ENCODE measurements around the gene TMPRSS7. TPM values are rescaled to one million over a fixed set of nuclear protein-coding genes. Genes with fewer than 3 reads are reported as not detected.

TMPRSS7 gene
- total RNA-seq, 1 experiment from 2014 or later = not detected

DNA sequence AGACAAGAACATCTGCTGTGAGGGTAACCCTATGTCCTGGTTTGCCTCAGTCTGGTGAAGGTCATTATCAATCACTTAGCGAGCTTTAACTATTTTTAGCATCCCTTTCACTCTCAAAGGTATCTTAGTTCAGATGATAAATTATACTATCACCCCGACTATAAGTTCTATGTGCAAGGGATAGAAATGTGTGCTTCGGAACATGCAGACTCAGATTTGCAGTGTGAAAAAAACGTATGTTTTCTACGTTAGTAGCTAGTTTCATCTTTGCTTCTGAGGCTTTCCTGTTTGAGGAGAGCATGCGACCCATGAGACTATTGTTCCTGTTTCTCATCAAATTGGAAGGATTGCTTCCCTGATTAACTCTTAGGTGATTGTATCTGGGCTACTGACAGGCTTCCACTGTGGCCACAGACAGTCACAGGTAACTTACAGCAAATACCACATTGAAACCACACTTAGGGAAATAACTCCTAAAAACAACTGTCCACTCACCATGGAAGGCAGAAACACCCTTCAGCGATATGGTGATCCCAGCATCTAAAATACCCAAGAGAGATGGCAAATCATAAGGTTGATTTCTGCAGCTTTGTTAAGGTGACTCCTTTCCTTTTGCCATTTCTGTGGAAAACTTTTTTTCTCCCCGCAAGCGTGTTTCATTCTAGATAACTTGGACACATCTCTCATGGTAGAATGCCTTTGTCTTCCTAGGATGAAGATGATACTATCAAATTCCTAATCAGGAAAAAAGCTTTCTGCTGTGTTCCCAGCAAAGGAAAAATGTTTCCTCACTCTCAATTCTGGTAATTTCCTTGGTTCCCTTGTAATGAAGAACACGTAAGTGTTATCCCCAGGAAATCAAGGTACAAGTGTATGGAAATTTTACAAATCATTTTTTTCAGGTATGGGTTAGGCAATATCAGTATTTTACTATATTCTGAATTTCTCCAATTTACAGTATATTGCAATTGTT, 93.3 kb downstream of the TMPRSS7 start:
- Histone ChIP-seq H3K27me3 (ENCODE audit: control insufficient read depth, insufficient read depth, low read length) (no peaks in the 10 kb centered on the region), H3K4me1 (ENCODE audit: control insufficient read depth, insufficient read depth, low read length) (no peaks in the 10 kb centered on the region; the same call in 1 of the 2 replicates), H3K27ac (ENCODE audit: low read length) (no peak overlapping the region), H3K36me3 (ENCODE audit: control insufficient read depth, insufficient read depth, low read length) (no peaks in the 10 kb centered on the region), H3K4me3 (ENCODE audit: low read depth in 2 of 2, low read length in 2 of 2) (no peak overlapping the region), H3K9me3 (ENCODE audit: control insufficient read depth, insufficient read depth, low read depth, low read length) (no peaks in the 10 kb centered on the region)
- intact Hi-C loops (cut with micrococcal nuclease; ENCODE audit: unreplicated experiment) (no loop called here), in situ Hi-C loops (cut with HindIII; ENCODE audit: low pct_unique_long_range_greater_than_20kb, low sequenced_read_pairs) (no loop called here)
- no peak for DNase-seq (ENCODE audit: low read depth, low spot score)
- CTCF ChIA-PET = no interaction called here
- POLR2A ChIA-PET = no interaction called here
- no peak for ATAC-seq
- TF ChIP-seq TCF7L2 (IDR thresholded peaks at IDR 0.05; ENCODE audit: low read depth, low read length) (no peak), SIN3A (IDR thresholded peaks at IDR 0.05; ENCODE audit: borderline replicate concordance, insufficient read depth, low read depth, low read length) (no peak), POLR2AphosphoS5 (IDR thresholded peaks at IDR 0.05; ENCODE audit: low read depth, low read length) (no peak)
- TF ChIP-seq, protein P1, sequence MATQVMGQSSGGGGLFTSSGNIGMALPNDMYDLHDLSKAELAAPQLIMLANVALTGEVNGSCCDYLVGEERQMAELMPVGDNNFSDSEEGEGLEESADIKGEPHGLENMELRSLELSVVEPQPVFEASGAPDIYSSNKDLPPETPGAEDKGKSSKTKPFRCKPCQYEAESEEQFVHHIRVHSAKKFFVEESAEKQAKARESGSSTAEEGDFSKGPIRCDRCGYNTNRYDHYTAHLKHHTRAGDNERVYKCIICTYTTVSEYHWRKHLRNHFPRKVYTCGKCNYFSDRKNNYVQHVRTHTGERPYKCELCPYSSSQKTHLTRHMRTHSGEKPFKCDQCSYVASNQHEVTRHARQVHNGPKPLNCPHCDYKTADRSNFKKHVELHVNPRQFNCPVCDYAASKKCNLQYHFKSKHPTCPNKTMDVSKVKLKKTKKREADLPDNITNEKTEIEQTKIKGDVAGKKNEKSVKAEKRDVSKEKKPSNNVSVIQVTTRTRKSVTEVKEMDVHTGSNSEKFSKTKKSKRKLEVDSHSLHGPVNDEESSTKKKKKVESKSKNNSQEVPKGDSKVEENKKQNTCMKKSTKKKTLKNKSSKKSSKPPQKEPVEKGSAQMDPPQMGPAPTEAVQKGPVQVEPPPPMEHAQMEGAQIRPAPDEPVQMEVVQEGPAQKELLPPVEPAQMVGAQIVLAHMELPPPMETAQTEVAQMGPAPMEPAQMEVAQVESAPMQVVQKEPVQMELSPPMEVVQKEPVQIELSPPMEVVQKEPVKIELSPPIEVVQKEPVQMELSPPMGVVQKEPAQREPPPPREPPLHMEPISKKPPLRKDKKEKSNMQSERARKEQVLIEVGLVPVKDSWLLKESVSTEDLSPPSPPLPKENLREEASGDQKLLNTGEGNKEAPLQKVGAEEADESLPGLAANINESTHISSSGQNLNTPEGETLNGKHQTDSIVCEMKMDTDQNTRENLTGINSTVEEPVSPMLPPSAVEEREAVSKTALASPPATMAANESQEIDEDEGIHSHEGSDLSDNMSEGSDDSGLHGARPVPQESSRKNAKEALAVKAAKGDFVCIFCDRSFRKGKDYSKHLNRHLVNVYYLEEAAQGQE (IDR thresholded peaks at IDR 0.05; ENCODE audit: insufficient read depth in 1 of 2, low read depth in 2 of 2, low read length in 1 of 2) = no peak
- TF ChIP-seq, protein P2, sequence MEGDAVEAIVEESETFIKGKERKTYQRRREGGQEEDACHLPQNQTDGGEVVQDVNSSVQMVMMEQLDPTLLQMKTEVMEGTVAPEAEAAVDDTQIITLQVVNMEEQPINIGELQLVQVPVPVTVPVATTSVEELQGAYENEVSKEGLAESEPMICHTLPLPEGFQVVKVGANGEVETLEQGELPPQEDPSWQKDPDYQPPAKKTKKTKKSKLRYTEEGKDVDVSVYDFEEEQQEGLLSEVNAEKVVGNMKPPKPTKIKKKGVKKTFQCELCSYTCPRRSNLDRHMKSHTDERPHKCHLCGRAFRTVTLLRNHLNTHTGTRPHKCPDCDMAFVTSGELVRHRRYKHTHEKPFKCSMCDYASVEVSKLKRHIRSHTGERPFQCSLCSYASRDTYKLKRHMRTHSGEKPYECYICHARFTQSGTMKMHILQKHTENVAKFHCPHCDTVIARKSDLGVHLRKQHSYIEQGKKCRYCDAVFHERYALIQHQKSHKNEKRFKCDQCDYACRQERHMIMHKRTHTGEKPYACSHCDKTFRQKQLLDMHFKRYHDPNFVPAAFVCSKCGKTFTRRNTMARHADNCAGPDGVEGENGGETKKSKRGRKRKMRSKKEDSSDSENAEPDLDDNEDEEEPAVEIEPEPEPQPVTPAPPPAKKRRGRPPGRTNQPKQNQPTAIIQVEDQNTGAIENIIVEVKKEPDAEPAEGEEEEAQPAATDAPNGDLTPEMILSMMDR (IDR thresholded peaks at IDR 0.05) = no peak
- no TSS peak for BruUV-seq (replicated peaks)

DNA sequence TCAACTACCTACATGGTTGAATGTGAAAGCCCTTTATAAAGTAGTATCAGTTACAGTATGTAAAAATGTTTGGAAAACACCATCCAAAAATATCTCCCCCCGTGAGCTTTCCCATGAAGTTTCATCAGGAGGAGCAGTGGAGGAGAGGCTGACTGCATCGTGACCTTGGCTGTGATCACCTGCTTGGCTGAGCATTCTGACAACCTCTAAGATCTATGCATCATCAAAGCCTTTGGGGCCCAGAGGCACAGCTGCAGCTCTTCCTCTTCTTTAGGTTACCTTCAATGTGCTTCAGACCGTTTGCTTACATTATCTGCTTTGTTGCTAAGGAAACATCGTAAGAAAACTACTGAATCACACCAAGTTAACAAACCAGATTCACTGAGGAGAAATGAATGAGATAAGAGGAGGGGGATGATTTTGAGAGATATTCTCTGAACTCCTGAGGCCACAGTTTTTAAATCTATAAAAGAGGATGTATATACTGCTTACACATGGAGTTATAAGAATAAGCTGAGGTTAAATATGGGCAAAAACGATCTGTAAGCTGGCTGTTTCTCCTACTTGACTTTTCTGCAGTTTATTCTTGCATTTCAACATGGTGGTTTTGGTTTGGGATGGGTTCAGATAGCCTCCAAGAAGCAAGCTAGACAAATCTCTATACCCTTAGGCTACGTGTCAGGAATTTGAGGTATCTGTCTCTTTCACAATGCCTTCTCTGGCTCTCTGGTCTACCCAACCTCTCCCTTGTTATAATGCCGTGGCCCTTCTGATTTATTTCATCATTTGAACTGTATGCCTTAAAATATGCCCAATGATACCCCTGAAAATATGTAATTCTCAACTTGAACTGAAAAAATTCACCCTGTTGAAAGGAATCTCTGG, 94.5 kb downstream of the TMPRSS7 start:
- H3K27me3 ChIP-seq (ENCODE audit: control insufficient read depth, insufficient read depth, low read length) = no peaks in the 10 kb centered on the region
- POLR2A ChIA-PET = no interaction called here
- no peaks in the 10 kb centered on the region; the same call in 1 of the 2 replicates for H3K4me1 ChIP-seq (ENCODE audit: control insufficient read depth, insufficient read depth, low read length)
- ATAC-seq = no peak
- no peaks in the 10 kb centered on the region for H3K36me3 ChIP-seq (ENCODE audit: control insufficient read depth, insufficient read depth, low read length)
- DNase-seq (ENCODE audit: low read depth, low spot score) = no peak
- no peak overlapping the region for H3K27ac ChIP-seq (ENCODE audit: low read length)
- no peaks in the 10 kb centered on the region for H3K9me3 ChIP-seq (ENCODE audit: control insufficient read depth, insufficient read depth, low read depth, low read length)
- in situ Hi-C loops (cut with HindIII; ENCODE audit: low pct_unique_long_range_greater_than_20kb, low sequenced_read_pairs) (no loop called here), intact Hi-C loops (cut with micrococcal nuclease; ENCODE audit: unreplicated experiment) (no loop called here)
- no TSS peak for BruUV-seq (replicated peaks)
- no peak for TF ChIP-seq TCF7L2 (IDR thresholded peaks at IDR 0.05; ENCODE audit: low read depth, low read length)
- no peak for TF ChIP-seq SIN3A (IDR thresholded peaks at IDR 0.05; ENCODE audit: borderline replicate concordance, insufficient read depth, low read depth, low read length)
- TF ChIP-seq, protein P1 (IDR thresholded peaks at IDR 0.05; ENCODE audit: insufficient read depth in 1 of 2, low read depth in 2 of 2, low read length in 1 of 2) = no peak
- no peak for TF ChIP-seq POLR2AphosphoS5 (IDR thresholded peaks at IDR 0.05; ENCODE audit: low read depth, low read length)
- TF ChIP-seq, protein P2 (IDR thresholded peaks at IDR 0.05) = no peak
- CTCF ChIA-PET = no interaction called here
- H3K4me3 ChIP-seq (ENCODE audit: low read depth in 2 of 2, low read length in 2 of 2) = no peak overlapping the region
